Hepatocyte (in vitro differentiated cells): ENCODE measurements around the gene ITGB2. TPM values are rescaled to one million over a fixed set of nuclear protein-coding genes. Genes with fewer than 3 reads are reported as not detected.

ENCODE experiments used
- DNase-seq: peaks from one replicate; pipeline ENCODE4 v3.0.0-alpha.2; 2016; ENCODE audit warnings: low spot score
- H2AFZ ChIP-seq: fragments of 200-600 bp; sonication (generic); 2 replicates; pipeline ENCODE4 v1.6.0; 2016; ENCODE audit warnings: antibody characterized with exemption, mild to moderate bottlenecking
- H3K27ac ChIP-seq: fragments of 200-600 bp; sonication (generic); 2 replicates; pipeline ENCODE4 v1.5.1; 2016; ENCODE audit warnings: mild to moderate bottlenecking
- H3K27me3 ChIP-seq: fragments of 200-600 bp; sonication (generic); 2 replicates; pipeline ENCODE4 v1.6.1; 2016
- H3K36me3 ChIP-seq: fragments of 200-600 bp; sonication (generic); replicated peaks from 2 replicates; pipeline ENCODE4 v1.5.1; 2016; ENCODE audit warnings: low read depth; ENCODE audit not compliant: insufficient read depth
- H3K4me1 ChIP-seq: fragments of 200-600 bp; sonication (generic); 2 replicates; pipeline ENCODE4 v1.5.1; 2016; ENCODE audit warnings: mild to moderate bottlenecking, moderate library complexity; ENCODE audit not compliant: insufficient read depth
- H3K4me2 ChIP-seq: fragments of 200-600 bp; sonication (generic); 2 replicates; pipeline ENCODE4 v1.6.0; 2016
- H3K4me3 ChIP-seq: fragments of 200-600 bp; sonication (generic); 2 replicates; pipeline ENCODE4 v1.5.1; 2016; ENCODE audit warnings: mild to moderate bottlenecking
- H3K79me2 ChIP-seq: fragments of 200-600 bp; sonication (generic); 2 replicates; pipeline ENCODE4 v1.6.0; 2017; ENCODE audit warnings: mild to moderate bottlenecking
- H3K9me2 ChIP-seq: fragments of 200-600 bp; sonication (generic); replicated peaks from 2 replicates; pipeline ENCODE4 v1.6.0; 2017; ENCODE audit warnings: mild to moderate bottlenecking; ENCODE audit not compliant: insufficient read depth
- H3K9me3 ChIP-seq: fragments of 200-600 bp; sonication (generic); 2 replicates; pipeline ENCODE4 v1.5.1; 2016; ENCODE audit warnings: low read depth, mild to moderate bottlenecking
- H4K20me1 ChIP-seq: fragments of 200-600 bp; sonication (generic); 2 replicates; pipeline ENCODE4 v1.6.0; 2016; ENCODE audit warnings: mild to moderate bottlenecking; ENCODE audit not compliant: insufficient read depth, poor library complexity, severe bottlenecking
- EZH2 ChIP-seq: fragments of 200-600 bp; sonication (generic); IDR thresholded peaks from 2 replicates; pipeline ENCODE4 v1.6.1; 2016; ENCODE audit warnings: antibody characterized with exemption, mild to moderate bottlenecking, borderline replicate concordance
- EZH2phosphoT487 ChIP-seq: fragments of 200-600 bp; sonication (generic); IDR thresholded peaks from one replicate; pipeline ENCODE4 v1.6.1; 2018; ENCODE audit warnings: antibody characterized with exemption, mild to moderate bottlenecking, low read depth, moderate library complexity; ENCODE audit not compliant: unreplicated experiment, severe bottlenecking
- WGBS: methylation state at CpG from one replicate; pipeline ENCODE4 v1.1.6; 2016; ENCODE audit warnings: low lambda C conversion rate; ENCODE audit errors: missing lambda C conversion rate; 5-methylcytosine and 5-hydroxymethylcytosine counted together
- polyA plus RNA-seq: library from polyadenylated mRNA; unstranded; fragments of >200 nt; fragmentation: Nextera tagmentation; extraction: Ambion mirVana; gene quantifications from 2 replicates; pipeline ENCODE4 v1.2.1, GENCODE V29; 2016
- total RNA-seq: library from RNA; depleted of rRNA; stranded (reverse); fragments of >200 nt; gene quantifications from 2 replicates; pipeline ENCODE4 v1.2.3, GENCODE V29; 2014
- TF ChIP-seq, protein P1 (sequence below): fragments of 200-600 bp; sonication (generic); IDR thresholded peaks from 2 replicates; pipeline ENCODE4 v1.5.1; 2016; ENCODE audit warnings: antibody characterized with exemption, mild to moderate bottlenecking; ENCODE audit not compliant: poor library complexity

The ITGB2 gene
- total and polyA plus RNA-seq, 2 experiments from 2014 or later: 3.8 to 4.2 TPM

DNA sequence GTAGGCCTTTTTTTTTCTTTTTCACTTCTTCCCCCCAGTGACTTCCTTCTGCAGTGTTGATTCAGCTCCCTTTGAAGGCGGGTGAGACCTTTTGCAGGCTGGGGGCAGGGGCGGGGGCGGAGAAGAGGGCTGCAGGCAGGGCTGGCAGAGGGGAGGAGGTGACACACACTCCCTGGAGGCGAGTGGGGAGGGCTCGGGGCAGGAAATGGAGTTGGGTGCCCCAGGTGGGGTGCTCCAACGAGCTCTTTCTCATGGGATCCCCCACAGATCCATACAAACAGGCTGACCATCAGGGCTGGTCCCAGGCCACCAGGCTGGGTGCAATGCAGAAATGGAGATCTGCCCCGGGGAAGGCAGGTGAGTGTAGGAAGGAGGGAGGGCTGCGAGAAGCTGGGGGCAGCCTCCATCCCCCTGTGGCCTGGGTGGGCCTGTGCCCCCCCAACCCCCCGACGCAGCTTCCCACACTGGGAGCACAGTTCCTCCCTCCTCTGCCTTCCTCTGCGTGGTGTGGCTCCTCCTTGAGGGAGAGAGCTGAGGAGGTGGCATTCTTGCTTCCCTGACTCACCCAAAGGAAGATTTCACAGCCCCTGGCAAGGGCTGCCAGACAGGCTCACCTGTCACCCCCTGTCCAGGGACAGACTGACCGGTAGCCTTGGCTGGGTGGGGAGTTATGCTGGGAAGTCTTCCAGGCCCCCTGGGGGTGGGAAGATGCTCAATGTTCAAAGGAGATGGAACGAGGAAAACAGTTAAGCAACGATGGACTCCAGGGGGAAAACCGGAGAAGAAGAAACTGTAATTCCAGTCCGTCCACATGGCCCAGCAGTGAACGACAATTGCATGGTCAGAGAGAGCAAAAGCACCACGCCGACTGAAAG lies 7.1 kb upstream of the ITGB2 start:
- Histone ChIP-seq H3K27me3 (peaks cover 63% of the 10 kb centered on the region), H3K4me3 (no peak overlapping the region), H3K27ac (no peak overlapping the region), H3K36me3 (no peaks in the 10 kb centered on the region), H3K4me2 (no peak overlapping the region), H2AFZ (no peak overlapping the region), H3K9me2 (no peaks in the 10 kb centered on the region), H3K9me3 (no peaks in the 10 kb centered on the region), H3K4me1 (peaks cover 24% of the 10 kb centered on the region), H3K79me2 (no peaks in the 10 kb centered on the region), H4K20me1 (no peaks in the 10 kb centered on the region)
- TF ChIP-seq, protein P1, sequence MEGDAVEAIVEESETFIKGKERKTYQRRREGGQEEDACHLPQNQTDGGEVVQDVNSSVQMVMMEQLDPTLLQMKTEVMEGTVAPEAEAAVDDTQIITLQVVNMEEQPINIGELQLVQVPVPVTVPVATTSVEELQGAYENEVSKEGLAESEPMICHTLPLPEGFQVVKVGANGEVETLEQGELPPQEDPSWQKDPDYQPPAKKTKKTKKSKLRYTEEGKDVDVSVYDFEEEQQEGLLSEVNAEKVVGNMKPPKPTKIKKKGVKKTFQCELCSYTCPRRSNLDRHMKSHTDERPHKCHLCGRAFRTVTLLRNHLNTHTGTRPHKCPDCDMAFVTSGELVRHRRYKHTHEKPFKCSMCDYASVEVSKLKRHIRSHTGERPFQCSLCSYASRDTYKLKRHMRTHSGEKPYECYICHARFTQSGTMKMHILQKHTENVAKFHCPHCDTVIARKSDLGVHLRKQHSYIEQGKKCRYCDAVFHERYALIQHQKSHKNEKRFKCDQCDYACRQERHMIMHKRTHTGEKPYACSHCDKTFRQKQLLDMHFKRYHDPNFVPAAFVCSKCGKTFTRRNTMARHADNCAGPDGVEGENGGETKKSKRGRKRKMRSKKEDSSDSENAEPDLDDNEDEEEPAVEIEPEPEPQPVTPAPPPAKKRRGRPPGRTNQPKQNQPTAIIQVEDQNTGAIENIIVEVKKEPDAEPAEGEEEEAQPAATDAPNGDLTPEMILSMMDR: no peak
- TF ChIP-seq EZH2 (no peak), EZH2phosphoT487 (no peak)
- 13% methylated on average over 12 of the region's 19 CpGs for WGBS
- peak; percentile 45 for DNase-seq

DNA sequence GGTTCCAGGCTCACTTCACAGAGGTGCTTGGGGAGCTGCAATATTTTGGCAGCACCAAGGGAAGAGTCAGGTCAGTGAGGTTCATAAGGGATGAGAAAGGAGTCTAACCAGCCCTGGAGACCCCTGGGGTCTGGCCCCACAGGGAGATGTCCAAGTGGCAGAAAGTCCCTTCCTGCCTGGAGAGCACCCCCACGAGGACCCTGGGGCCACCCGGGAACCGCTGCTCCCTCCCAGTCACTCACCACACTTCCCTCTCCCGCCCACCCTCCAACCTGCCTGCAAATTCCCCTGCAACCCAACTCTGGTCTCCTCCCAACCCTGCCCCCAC lies 6.5 kb upstream of the ITGB2 start:
- Histone ChIP-seq H3K27ac (no peak overlapping the region), H2AFZ (no peak overlapping the region), H3K27me3 (peaks cover 65% of the 10 kb centered on the region), H4K20me1 (no peaks in the 10 kb centered on the region), H3K4me1 (peaks cover 23% of the 10 kb centered on the region), H3K36me3 (no peaks in the 10 kb centered on the region), H3K4me2 (no peak overlapping the region), H3K4me3 (no peak overlapping the region), H3K79me2 (no peaks in the 10 kb centered on the region), H3K9me2 (no peaks in the 10 kb centered on the region), H3K9me3 (no peaks in the 10 kb centered on the region)
- 8% methylated on average over 4 of the region's 4 CpGs for WGBS
- DNase-seq: no peak
- TF ChIP-seq EZH2: no peak
- TF ChIP-seq EZH2phosphoT487: no peak

GRCh38 chr21:44926331-44927101 lies 5.8 kb upstream of the ITGB2 start:
- TF ChIP-seq EZH2: no peak
- TF ChIP-seq, protein P1: no peak
- TF ChIP-seq EZH2phosphoT487: no peak
- Histone ChIP-seq H3K36me3 (no peaks in the 10 kb centered on the region), H2AFZ (no peak overlapping the region), H3K4me2 (no peak overlapping the region), H3K79me2 (no peaks in the 10 kb centered on the region), H3K27ac (no peak overlapping the region), H3K9me3 (no peaks in the 10 kb centered on the region), H3K27me3 (peaks cover 61% of the 10 kb centered on the region), H3K4me1 (peaks cover 15% of the 10 kb centered on the region), H4K20me1 (no peaks in the 10 kb centered on the region), H3K9me2 (no peaks in the 10 kb centered on the region), H3K4me3 (no peak overlapping the region)
- WGBS: 75% methylated on average over 24 of the region's 24 CpGs
- no peak for DNase-seq

- Histone ChIP-seq H3K4me2 (no peak overlapping the region), H3K9me3 (no peaks in the 10 kb centered on the region), H2AFZ (no peak overlapping the region), H3K4me1 (peaks cover 11% of the 10 kb centered on the region), H3K36me3 (no peaks in the 10 kb centered on the region), H3K4me3 (no peak overlapping the region), H4K20me1 (no peaks in the 10 kb centered on the region), H3K27me3 (peaks cover 56% of the 10 kb centered on the region), H3K79me2 (no peaks in the 10 kb centered on the region), H3K27ac (no peak overlapping the region), H3K9me2 (no peaks in the 10 kb centered on the region)
- DNase-seq: no peak
- WGBS: 100% methylated on average over 1 of the region's 1 CpG
- no peak for TF ChIP-seq EZH2
- TF ChIP-seq EZH2phosphoT487: no peak
- TF ChIP-seq, protein P1: no peak
Observed at GRCh38 chr21:44925378-44925755, 4.7 kb upstream of the ITGB2 start.
